MM.1S (cell line): Measurements from ENCODE around the gene KCNQ4.

ENCODE experiments used
- DNase-seq: peaks from one replicate; pipeline ENCODE4 v3.0.0-alpha.2; 2015
- H2AFZ ChIP-seq: fragments of 300-600 bp; sonication (generic); 2 replicates; pipeline ENCODE4 v1.6.0; 2016; ENCODE audit warnings: antibody characterized with exemption, low read length
- H3F3A ChIP-seq: fragments of 300-600 bp; sonication (generic); 2 replicates; pipeline ENCODE4 v1.6.1; 2016; ENCODE audit warnings: mild to moderate bottlenecking, antibody characterized with exemption, low read length, moderate library complexity, mixed read lengths; ENCODE audit not compliant: insufficient read depth
- H3K27ac ChIP-seq: fragments of 300-600 bp; sonication (generic); 2 replicates; pipeline ENCODE4 v1.5.1; 2016; ENCODE audit warnings: mild to moderate bottlenecking, low read length
- H3K27me3 ChIP-seq: fragments of 300-600 bp; sonication (generic); replicated peaks from 2 replicates; pipeline ENCODE4 v1.6.0; 2016; ENCODE audit warnings: low read length; ENCODE audit not compliant: insufficient read depth
- H3K36me3 ChIP-seq: fragments of 300-600 bp; sonication (generic); replicated peaks from 2 replicates; pipeline ENCODE4 v1.6.1; 2016; ENCODE audit warnings: mild to moderate bottlenecking, low read length, mixed read lengths; ENCODE audit not compliant: insufficient read depth
- H3K4me1 ChIP-seq: fragments of 300-600 bp; sonication (generic); 2 replicates; pipeline ENCODE4 v1.6.1; 2016; ENCODE audit warnings: low read length, mixed read lengths
- H3K4me2 ChIP-seq: fragments of 300-600 bp; sonication (generic); 2 replicates; pipeline ENCODE4 v1.6.0; 2016; ENCODE audit warnings: low read depth, low read length
- H3K4me3 ChIP-seq: fragments of 300-600 bp; sonication (generic); 2 replicates; pipeline ENCODE4 v1.5.1; 2016; ENCODE audit warnings: low read length, mixed read lengths
- H3K79me2 ChIP-seq: fragments of 300-600 bp; sonication (generic); 2 replicates; pipeline ENCODE4 v1.6.1; 2016; ENCODE audit warnings: mixed run types, low read length, mixed read lengths
- H3K9ac ChIP-seq: fragments of 300-600 bp; sonication (generic); 2 replicates; pipeline ENCODE4 v1.6.1; 2016; ENCODE audit warnings: low read length, mixed read lengths
- H3K9me2 ChIP-seq: fragments of 300-600 bp; sonication (generic); replicated peaks from 2 replicates; pipeline ENCODE4 v1.6.1; 2016; ENCODE audit warnings: mild to moderate bottlenecking, low read length, mixed read lengths; ENCODE audit not compliant: insufficient read depth
- H3K9me3 ChIP-seq: fragments of 300-600 bp; sonication (generic); replicated peaks from 2 replicates; pipeline ENCODE4 v1.6.1; 2016; ENCODE audit warnings: mild to moderate bottlenecking, low read length, mixed read lengths; ENCODE audit not compliant: insufficient read depth
- H4K20me1 ChIP-seq: fragments of 300-600 bp; sonication (generic); 2 replicates; pipeline ENCODE4 v1.6.1; 2016; ENCODE audit warnings: mild to moderate bottlenecking, low read length, moderate library complexity, mixed read lengths; ENCODE audit not compliant: insufficient read depth
- EZH2 ChIP-seq: fragments of 300-600 bp; sonication (generic); optimal IDR thresholded peaks from 2 replicates; pipeline ENCODE3; 2017; ENCODE audit warnings: low read depth, mild to moderate bottlenecking, antibody characterized with exemption, low read length, mixed read lengths
- EZH2phosphoT487 ChIP-seq: fragments of 300-600 bp; sonication (generic); IDR thresholded peaks from 2 replicates; pipeline ENCODE4 v1.6.1; 2018; ENCODE audit warnings: antibody characterized with exemption, low read length
- TF ChIP-seq, protein P1 (sequence below): fragments of 300-600 bp; sonication (generic); IDR thresholded peaks from 2 replicates; pipeline ENCODE4 v1.5.1; 2016; ENCODE audit warnings: antibody characterized with exemption, low read length, mixed read lengths

KCNQ4 gene

GRCh38 chr1:40743860-40744259 lies 39.7 kb upstream of the KCNQ4 start:
- no peaks in the 10 kb centered on the region for H3K27me3 ChIP-seq
- peaks cover 48% of the 10 kb centered on the region for H3K79me2 ChIP-seq
- no peaks in the 10 kb centered on the region for H3K9me3 ChIP-seq
- no peaks in the 10 kb centered on the region for H3K4me1 ChIP-seq
- TF ChIP-seq, protein P1, sequence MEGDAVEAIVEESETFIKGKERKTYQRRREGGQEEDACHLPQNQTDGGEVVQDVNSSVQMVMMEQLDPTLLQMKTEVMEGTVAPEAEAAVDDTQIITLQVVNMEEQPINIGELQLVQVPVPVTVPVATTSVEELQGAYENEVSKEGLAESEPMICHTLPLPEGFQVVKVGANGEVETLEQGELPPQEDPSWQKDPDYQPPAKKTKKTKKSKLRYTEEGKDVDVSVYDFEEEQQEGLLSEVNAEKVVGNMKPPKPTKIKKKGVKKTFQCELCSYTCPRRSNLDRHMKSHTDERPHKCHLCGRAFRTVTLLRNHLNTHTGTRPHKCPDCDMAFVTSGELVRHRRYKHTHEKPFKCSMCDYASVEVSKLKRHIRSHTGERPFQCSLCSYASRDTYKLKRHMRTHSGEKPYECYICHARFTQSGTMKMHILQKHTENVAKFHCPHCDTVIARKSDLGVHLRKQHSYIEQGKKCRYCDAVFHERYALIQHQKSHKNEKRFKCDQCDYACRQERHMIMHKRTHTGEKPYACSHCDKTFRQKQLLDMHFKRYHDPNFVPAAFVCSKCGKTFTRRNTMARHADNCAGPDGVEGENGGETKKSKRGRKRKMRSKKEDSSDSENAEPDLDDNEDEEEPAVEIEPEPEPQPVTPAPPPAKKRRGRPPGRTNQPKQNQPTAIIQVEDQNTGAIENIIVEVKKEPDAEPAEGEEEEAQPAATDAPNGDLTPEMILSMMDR, result no peak
- TF ChIP-seq EZH2 (no peak), EZH2phosphoT487 (no peak)
- no peak overlapping the region for H2AFZ ChIP-seq
- no peak for DNase-seq
- H3K27ac ChIP-seq, result no peak overlapping the region
- H3K4me2 ChIP-seq, result no peak overlapping the region
- H4K20me1 ChIP-seq, result no peaks in the 10 kb centered on the region
- no peak overlapping the region for H3K4me3 ChIP-seq
- no peaks in the 10 kb centered on the region for H3F3A ChIP-seq
- H3K9me2 ChIP-seq, result no peaks in the 10 kb centered on the region
- H3K9ac ChIP-seq, result no peak overlapping the region
- 0 out of 2 replicates have a peak, but pooled peaks cover 4% of the 10 kb centered on the region for H3K36me3 ChIP-seq

- Histone ChIP-seq H3K27ac (no peak overlapping the region), H3K9me3 (no peaks in the 10 kb centered on the region), H3K36me3 (0 out of 2 replicates have a peak, but pooled peaks cover 4% of the 10 kb centered on the region), H3K9me2 (no peaks in the 10 kb centered on the region), H3K4me3 (no peak overlapping the region), H3K4me2 (no peak overlapping the region), H3K9ac (no peak overlapping the region), H3K27me3 (no peaks in the 10 kb centered on the region), H2AFZ (no peak overlapping the region), H3K79me2 (peaks cover 44% of the 10 kb centered on the region), H3F3A (no peaks in the 10 kb centered on the region), H3K4me1 (no peaks in the 10 kb centered on the region), H4K20me1 (no peaks in the 10 kb centered on the region)
- TF ChIP-seq, protein P1, result no peak
- no peak for TF ChIP-seq EZH2
- TF ChIP-seq EZH2phosphoT487, result no peak
- no peak for DNase-seq
Observed at GRCh38 chr1:40745176-40745575, 38.4 kb upstream of the KCNQ4 start.

GRCh38 chr1:40746344-40747090 lies 37.1 kb upstream of the KCNQ4 start:
- no peak for DNase-seq
- Histone ChIP-seq H3K4me1 (no peaks in the 10 kb centered on the region), H2AFZ (no peak overlapping the region), H3K9me3 (no peaks in the 10 kb centered on the region), H3K9me2 (no peaks in the 10 kb centered on the region), H4K20me1 (no peaks in the 10 kb centered on the region), H3K79me2 (peaks cover 40% of the 10 kb centered on the region), H3K4me2 (no peak overlapping the region), H3K27me3 (no peaks in the 10 kb centered on the region), H3K36me3 (0 out of 2 replicates have a peak, but pooled peaks cover 4% of the 10 kb centered on the region), H3K9ac (no peak overlapping the region), H3F3A (no peaks in the 10 kb centered on the region), H3K4me3 (no peak overlapping the region), H3K27ac (no peak overlapping the region)
- TF ChIP-seq EZH2 (no peak), EZH2phosphoT487 (no peak)
- TF ChIP-seq, protein P1, result no peak
